ENCODE results near the gene NATD1. TPM values are rescaled to one million over a fixed set of nuclear protein-coding genes. Genes with fewer than 3 reads are reported as not detected.

NATD1 gene
- total RNA-seq, 2 donors from 2014 or later: 3.1 to 5.6 TPM

DNA sequence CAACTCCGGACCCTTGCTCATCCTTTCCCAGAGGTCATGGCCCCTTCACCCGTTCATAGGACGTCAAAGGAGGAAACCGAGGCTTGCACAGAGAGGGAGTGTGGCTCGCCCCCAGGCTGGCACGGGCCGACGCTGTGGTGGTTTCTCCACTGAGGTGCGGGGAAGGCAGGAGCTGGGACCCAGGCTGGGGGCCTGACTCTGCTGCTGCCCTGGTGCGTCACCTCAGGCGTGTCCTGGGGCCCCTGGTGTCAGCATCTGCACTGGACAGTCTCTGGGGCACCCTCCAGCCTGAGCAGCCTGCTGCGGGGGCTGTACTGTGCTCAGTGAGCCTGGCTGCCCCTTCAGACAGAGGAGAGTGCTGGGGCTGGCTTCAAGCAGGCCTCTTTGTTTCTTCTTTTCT is 38.7 kb upstream of the NATD1 start:
- DNase-seq (no peak), ATAC-seq (no peak)
- intact Hi-C loops (cut with DNase I, micrococcal nuclease): no loop called here

GRCh38 chr17:21291357-21291756 is 38.1 kb upstream of the NATD1 start:
- no peak for DNase-seq
- ATAC-seq: no peak
- intact Hi-C loops (cut with DNase I, micrococcal nuclease): no loop called here

DNA sequence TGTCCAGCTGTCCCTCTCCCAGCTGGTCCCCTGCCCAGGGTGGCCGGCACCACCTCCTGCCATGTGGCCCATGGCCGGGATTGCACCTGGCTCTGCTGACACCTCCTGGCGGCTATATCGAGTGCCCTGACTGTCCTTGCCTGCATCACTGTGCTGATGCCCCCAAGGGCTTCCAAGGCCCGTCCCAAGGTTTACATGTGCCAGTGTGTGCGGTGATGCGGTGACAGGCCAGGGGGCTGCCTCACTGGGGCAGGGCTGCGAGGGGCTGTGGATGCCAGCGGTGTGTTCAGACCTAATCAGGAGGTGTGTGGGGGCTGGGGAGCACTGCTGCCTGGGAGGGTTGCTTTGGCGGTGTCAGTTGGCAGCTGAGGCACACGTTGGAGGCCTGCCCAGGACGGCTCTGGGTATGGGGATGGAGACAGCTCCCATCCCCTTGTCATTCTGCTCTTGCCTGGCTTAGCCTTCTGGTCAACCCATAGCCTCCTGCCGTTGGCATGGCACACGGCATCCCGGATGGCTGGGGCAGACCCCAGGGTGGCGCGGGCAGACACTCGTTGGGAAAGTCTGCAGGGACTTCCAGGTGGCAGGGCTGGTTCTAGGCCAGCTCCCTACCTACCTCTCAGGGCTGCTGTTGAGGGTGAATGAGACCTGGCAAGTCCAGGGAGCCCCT is 36.8 kb upstream of the NATD1 start:
- DNase-seq (no peak), ATAC-seq (no peak)
- intact Hi-C loops (cut with DNase I, micrococcal nuclease): no loop called here

DNA sequence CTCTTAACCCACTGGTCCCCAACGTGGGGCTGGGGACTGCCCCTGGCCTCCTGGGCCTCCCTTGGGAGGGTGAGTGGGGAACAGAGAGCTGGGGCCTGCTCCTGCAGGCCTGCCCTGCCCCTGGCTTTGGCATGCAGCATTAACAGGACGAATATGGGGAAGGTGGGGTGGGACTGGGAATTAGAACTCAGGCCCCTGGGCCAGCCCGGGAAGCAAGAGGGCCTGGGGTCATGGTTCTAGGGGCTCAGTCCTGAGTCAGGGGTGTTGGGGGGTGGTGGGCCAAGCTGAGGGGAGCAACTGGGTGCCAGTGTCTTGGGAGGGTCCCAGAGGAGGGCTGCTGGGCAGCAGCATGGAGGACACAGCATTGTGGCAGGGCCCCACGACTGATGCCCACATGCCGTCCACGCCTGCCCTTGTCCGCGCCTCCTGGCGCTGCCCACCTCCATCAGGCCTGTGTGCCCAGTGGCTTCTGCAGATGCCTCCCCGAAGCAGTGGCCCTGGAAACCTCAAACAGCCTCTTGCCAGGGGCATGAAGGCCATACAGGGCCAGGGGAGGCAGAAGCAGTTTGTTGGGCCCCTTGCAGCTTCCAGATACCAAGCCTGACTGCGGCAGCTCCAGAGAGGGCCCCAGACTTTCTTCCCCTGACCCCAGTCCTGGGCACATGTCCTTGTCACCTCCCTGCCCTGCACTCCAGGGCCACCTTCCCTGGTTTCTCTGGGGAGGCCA is 36.1 kb upstream of the NATD1 start:
- no peak for DNase-seq
- ATAC-seq: no peak
- intact Hi-C loops (cut with DNase I, micrococcal nuclease): no loop called here

DNA sequence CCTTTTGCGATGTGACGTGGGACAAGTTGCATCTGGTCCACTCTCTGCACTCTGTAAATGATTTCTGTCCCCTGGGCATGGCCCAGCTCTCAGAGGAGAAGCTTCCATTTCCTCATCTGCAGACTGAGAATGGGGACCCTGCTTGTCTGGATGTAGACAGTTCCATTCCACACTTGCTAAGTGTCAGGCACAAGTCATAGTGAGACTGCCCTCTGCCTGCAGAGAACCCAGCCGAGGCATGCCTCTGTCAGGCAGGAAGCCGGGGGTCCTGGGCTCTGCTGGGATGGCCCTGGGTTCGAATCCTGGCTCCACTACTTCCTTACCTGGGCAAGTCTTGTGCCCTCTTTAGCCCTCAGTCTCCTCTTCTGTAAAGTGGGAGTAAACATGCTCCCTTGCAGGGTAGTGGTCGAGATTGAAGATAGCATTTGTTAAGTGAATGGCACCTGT is 35.4 kb upstream of the NATD1 start:
- DNase-seq (peak in 1 of 2 donors; percentile 39), ATAC-seq (no peak)
- intact Hi-C loops (cut with DNase I, micrococcal nuclease): no loop called here

DNA sequence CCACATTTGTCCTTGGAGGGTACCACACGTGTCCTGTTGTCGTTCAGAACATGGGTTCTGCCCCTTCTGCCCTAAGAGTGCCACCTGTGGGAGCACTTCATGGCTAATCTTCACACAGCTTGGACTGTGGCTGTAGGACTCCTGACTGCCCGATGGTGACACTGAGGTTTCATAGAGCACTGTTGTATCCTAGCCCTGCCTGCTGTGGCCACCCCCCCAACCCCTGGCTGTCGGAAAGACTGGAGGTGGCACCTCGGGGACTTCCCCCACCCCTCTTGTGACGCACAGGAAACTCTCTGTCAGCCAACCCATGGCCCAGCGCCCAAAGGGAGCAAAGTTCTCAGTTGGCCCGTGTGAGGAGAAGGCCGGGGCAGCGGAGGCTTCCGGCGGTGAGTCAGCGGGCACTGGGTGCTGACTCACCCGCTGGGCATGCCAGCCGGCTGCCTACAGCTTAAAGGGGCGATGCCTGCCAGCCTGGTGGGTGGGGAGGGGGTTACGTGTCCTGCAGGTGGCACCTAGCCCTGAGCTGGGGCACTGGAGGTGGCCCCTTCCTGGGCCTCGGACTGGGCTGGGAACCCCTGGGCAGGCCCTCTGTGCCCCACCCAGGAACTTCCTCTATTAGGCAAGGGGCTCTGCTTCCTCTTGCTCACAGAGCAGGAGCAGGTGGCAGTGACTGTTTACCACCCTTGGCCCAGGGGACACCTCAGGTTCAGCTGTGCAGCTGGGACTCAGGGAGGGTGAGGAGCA is 34.7 kb upstream of the NATD1 start:
- intact Hi-C loops (cut with DNase I, micrococcal nuclease): no loop called here

GRCh38 chr17:21286909-21287702 is 33.9 kb upstream of the NATD1 start:
- ATAC-seq (peak; percentile 49), DNase-seq (peak; percentile 69 to 84)
- intact Hi-C loops (cut with DNase I, micrococcal nuclease): no loop called here

More for the DNA sequence above, 34.7 kb upstream of the NATD1 start:
- DNase-seq (peak; percentile 97 to 98), ATAC-seq (peak; percentile 67)

DNA sequence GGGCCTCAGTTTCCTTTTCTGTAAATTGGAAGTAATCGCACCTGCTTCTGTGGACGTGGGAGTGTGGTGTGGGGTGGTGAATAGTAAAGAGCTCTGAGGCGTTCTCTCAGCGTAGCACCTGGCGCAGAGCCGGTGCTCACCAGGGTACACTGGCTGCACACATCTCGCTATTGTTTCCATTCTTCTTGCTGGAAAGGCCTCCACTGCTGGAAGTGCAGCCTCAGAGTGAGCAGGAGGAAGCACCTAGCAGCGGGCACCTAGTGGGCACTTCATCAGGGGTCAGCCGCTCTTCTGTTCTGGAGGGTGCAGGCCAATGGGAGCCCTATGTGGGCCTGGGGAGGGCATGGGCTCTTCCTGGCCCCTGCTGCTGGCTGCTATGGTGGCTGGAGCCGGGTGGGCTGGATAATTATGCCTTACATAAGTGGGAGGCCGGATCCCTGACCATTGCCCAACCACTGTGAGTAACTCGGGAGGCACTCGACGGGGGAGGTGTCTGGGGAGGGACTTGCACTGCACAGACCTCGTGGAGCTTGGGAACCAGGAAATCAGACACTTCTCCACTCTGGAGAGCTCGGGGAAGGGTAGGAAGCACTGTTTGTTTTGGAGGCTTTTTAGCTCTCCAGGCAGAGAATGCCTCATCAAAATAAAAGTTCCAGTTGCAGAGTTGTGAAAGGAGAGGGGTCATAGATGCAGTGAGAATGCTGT is 33.0 kb upstream of the NATD1 start:
- DNase-seq: peak; percentile 83 to 96
- ATAC-seq: peak; percentile 57
- intact Hi-C loops (cut with DNase I, micrococcal nuclease): no loop called here

- no peak for ATAC-seq
- DNase-seq: peak in 1 of 2 donors; percentile 49
- intact Hi-C loops (cut with DNase I, micrococcal nuclease): no loop called here
Measured at GRCh38 chr17:21285164-21286065, 32.2 kb upstream of the NATD1 start.

DNA sequence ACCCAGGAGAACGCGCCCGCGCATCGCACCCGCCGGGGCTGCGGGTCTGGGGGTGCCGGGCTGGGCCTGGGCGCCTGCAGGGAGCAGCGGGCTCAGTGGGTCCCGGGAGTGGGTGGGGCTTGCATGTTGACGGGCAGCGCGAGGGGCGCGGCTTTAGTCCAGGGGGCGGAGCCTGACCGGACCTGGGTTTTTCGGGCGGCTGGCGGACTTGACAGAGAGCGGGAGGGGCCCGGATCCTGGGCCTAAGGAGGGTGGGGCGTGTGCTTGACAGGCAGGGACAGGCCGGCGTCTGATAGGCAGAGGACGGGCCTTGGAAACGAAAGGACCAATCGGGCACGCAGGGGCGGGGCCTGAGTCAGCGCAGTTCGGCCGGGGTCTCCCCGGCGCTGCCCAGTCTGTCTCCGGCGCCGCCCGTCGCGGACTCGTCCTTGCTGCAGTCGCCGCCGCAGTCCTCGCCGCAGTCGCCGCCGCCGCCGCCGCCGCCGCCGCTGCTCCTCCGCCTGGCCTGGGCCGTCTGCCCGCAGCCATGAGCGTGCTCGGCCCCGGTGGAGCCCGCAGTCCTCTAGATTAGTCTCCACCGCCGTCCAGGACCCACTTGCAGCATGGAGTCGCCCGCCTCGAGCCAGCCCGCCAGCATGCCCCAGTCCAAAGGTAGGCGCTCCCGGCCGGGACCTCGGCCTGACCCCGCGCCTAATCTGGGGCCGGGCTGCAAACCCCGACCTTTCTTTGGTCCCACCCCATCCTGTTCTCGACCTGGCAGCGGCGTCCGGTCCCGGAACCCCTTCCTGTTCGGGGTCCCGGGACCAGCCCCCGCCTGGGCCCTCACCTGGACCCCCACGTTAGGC is 31.3 kb upstream of the NATD1 start, which contains the start of gene MAP2K3:
MAP2K3 (plus strand) TSS at position 393 of the 845 bp plus-strand sequence; CDS start at position 603, 210 bp downstream.
- DNase-seq: peak; percentile 99 to 100
- peak; percentile 63 for ATAC-seq
- intact Hi-C loops (cut with DNase I, micrococcal nuclease): no loop called here

DNA sequence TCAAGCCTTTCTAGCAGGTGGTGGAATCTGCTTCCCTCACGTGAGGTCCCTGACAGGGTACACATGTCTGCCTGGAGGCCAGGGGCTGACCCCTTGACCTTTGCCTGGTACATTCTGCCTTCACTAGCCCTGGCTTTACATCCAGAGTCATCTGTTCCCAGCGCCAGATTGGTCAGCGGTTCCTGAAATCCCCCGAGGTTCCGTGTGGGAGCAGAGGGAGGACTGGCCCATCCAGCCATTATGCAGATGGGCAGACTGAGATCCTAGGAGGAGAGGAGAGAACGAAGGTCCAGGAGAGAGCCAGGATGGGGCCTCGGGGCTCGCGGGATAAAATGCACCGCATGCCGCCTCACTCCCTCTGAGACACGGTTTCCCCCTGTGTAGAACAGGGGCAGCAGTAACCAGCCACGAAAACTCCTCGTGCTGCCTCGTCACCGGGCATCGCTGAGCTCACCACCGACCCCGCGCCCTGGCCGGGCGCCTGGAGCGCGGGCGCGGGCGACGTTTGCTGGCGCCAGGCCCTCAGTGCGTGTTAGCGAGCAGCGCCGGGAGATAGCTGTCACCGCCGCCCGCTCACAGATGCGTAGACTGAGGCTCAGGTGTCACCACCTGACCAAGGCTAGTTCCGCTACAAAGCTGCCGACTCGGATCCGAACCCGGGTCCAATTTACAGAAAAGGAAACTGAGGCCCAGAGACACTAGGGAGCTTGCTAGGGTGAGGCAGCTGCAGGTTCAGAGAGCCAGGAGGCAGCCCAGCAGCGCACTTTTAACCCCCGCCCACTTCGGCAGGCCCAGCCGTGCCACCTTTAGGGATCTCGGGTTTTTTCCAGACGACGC is 30.5 kb upstream of the NATD1 start:
- intact Hi-C loops (cut with DNase I, micrococcal nuclease): no loop called here
- DNase-seq (peak; percentile 56 to 70), ATAC-seq (peak; percentile 1)

DNA sequence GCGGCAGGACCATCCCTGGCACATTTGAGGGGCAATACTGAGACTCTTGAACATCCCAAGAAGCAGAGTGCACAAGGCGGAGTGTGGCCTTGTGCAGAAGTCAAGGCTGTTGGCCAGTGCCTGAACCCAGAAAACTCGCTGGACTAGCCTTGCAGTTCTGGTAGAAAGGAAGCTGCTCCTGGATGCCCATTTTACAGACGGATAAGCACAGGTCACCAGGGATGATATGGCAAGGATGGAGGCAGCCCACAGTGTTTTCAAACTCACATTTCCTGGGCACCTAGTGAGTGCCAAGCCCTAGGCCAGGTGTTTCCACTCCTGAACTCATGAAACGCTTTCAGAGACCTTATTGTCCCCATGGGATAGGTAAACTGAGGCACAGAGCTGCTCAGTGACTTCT is 29.6 kb upstream of the NATD1 start:
- ATAC-seq (no peak), DNase-seq (no peak)
- intact Hi-C loops (cut with DNase I, micrococcal nuclease): no loop called here

DNA sequence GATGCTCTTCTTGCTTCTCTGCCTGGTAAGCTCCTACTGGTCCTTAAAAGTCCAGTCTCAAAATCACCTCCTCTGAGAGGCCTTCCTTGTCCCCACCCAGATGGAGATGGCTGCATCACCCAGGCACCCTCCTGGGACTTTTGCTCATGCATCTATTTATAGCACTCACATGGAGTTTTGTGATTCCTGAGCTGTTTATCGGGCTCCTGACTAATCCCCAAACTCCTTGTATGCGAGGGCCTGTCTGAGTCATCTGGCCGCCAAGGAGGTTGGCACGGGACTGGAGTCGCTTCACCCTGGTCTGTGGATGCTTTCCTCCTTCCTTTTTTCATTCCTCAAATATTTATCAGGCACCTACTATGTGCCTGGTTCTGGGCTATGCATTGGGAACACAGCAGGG is 29.0 kb upstream of the NATD1 start:
- no peak for DNase-seq
- intact Hi-C loops (cut with DNase I, micrococcal nuclease): no loop called here
- ATAC-seq: no peak

DNA sequence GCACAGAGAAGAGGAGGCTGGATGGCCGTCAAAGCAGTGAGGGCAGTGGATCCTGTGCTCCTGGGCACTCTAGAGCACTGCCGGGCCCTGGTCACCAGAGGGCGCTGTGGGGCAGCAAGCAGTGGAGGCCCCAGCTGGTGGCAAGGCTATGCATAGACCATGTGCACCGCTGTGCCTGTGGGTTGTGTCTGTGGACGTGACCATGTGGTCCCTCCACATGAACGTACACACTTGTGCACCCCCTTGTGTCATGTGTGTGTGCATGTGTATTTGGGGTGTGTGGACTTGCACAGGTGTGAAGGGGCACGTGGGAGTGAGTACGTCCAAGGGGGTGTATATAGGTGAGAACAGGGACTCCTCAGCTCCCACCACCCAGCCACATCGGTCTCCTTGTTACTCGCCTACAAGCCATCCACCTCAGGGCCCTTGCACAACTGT is 26.9 kb upstream of the NATD1 start:
- intact Hi-C loops (cut with DNase I, micrococcal nuclease): no loop called here
- ATAC-seq: peak; percentile 40

DNA sequence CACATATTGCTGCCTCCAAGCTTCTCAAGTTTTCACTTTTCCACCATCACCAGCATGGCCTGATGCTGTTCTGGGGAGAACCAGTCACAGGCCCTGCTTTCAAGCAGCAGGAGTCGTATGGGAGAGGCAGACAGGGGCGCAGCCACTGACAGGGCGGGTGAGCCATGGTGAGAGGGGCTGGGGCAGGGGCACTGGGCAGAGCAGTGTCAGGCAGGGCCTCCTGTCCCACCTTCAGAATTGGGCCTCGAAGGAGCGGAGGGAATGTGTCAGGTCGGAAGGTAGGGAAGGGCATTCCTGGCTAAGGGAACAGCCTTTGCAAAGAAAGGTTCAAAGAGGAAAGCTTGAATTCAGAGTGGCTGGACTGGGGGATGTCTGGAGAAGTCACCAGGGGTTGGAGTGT is 26.4 kb upstream of the NATD1 start:
- intact Hi-C loops (cut with DNase I, micrococcal nuclease): no loop called here
- DNase-seq (no peak), ATAC-seq (no peak)

More for the DNA sequence above, 26.9 kb upstream of the NATD1 start:
- peak; percentile 81 to 89 for DNase-seq

DNA sequence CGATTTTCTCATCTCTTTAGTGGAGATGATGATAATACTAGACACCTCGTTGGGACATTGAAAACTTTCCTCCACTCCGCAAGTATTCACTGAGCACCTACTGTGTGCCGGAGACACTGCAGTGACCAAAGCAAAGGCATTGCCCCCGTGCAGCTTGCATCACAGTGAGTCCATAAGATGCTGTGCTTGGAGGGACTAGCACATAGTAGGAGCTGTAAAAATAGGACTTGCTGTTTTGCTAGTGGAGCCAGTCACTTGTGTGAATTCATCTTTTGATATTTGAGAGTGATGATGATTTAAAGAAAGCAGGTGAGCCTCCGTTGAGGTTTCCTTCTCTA is 26.0 kb upstream of the NATD1 start:
- DNase-seq (no peak), ATAC-seq (no peak)
- intact Hi-C loops (cut with DNase I, micrococcal nuclease): no loop called here
